HG02938 (cell line): ENCODE data around the gene IFNA5.

Source experiments
- ATAC-seq: cut with Tn5 transposase; IDR thresholded peaks from one replicate; pipeline ENCODE4 v1.9.1; 2021; ENCODE audit warnings: mild to moderate bottlenecking, moderate library complexity; ENCODE audit not compliant: unreplicated experiment

Gene IFNA5

GRCh38 chr9:21305213-21305612, at the start of gene IFNA5:
Gene IFNA5, minus strand, starts transcription at chr9:21305313. Its CDS starts 57 bp downstream, at chr9:21305256.
- ATAC-seq = no peak

GRCh38 chr9:21350787-21351186, 45.7 kb upstream of the IFNA5 start, which contains the start of gene IFNA6:
Gene IFNA6, minus strand, starts transcription at chr9:21350887. Its CDS starts 0 bp downstream, at chr9:21350887.
- ATAC-seq = no peak

DNA sequence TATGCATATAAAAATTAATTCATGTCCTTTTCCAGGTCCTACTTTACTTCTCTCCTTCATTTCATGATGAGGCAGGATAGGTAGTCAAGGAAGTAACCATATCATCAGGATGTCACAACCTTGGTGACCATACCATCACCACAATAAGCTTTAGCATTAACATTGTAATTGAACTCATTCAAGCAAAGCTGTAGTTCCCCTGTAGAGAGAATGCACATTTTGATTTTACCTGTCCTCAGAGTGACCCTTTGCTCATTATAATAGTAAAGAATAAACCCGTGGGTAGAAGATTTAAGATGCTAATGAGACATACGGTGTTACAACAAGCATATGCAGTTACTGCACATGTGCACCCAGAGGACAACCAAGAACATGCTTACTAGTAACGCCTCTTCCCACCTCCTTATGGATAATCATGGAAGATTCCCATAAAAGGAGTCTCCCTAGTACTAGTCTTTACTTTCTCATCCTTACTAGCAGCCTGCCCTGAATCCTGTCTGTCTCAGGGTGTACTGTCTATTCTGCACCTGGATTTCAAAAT, 43.4 kb upstream of the IFNA5 start:
- no peak for ATAC-seq

DNA sequence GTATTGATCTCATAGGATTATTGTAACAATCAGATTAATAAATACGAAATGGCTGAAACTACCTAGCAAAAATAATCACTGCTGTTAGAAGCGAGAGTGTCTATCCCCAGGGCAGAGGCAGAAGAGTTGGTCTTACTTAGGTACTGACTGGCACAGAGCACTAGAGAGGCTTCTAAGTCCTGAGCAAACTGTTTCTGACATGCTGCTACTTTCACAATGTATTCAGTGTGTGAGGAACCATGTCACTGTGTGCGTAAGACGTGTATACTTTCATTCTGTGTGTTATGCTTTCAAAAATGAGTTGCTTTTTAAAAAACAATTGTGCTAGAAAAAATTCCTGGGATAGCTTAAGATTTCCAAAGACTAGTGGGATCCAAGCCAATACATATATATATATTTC, 35.6 kb upstream of the IFNA5 start:
- ATAC-seq = no peak

DNA sequence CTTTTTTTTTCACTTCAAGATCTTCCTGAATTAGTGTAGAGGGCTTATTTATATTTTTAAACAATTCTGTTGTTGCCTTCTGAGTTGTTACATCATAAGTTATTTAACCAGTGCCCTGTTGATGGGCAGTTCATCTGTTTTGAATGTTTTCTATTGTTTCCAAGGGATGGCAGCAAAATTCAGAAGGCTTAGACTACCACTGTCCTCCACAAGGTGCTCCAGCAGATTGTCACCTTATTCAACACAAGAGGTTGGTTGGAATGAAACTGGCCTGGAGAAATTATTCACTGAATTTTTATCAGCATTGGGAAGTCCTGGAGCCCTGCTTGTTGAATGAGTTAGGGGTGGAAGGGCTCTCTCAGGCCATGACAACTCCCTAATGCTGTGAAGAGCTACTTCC, 31.3 kb upstream of the IFNA5 start:
- no peak for ATAC-seq

GRCh38 chr9:21334701-21335632, 29.9 kb upstream of the IFNA5 start, which contains the start of gene KLHL9:
Gene KLHL9, minus strand, starts transcription at chr9:21335404. Its CDS starts 545 bp downstream, at chr9:21334859.
- ATAC-seq = peak; percentile 85

DNA sequence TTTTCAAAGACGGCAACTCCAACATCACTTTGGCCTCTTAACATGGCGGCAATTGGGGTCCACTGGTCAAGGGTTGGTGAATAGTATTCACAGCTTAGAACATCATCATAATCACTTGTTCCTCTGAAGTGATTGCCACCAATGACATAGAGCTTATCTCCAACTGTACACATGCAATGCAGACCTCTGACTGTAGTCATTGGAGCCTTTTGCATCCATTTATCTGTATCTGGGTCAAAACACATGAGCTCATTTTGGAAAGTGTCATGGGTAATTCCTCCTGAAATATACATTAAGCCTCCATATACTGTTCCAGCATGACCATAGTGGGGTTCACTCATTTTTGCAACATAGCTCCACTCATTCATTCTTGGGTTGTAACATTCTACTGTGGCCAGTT, 28.1 kb upstream of the IFNA5 start:
- no peak for ATAC-seq

DNA sequence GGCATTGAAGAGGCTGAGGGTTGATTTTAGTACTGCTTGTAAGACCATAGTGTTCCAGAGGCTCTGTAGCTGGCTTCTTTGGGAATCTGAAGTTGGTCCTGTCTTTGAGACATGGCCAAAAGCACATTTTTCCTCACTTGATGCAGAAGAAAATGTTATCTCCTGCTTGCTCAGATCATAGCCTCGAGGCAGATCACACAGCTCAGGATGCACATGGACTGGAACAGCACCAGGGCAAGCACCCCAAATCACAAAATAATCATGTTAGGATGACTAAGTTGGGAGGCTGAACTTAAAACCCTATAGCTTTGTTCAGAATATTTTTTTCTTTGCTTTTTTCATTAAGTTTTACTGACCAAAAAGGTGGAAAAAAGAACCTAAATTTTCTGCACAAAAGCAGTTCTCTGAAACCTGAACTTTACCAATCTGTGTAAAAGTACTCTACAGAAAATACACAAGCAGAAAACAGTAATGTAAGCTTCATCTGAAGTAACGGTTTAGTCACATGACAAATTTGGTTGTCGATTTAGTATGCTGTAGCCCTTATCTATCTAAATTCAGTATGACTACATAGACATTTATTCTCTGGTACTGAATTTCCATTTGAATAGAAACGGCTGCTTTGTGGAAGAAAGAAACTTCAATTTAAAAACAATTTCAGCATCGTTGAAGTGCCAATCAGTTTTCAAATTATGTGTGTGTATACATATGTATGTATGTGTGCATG, 26.7 kb upstream of the IFNA5 start:
- ATAC-seq = no peak

GRCh38 chr9:21326526-21327139, 21.5 kb upstream of the IFNA5 start:
- peak; percentile 82 for ATAC-seq

DNA sequence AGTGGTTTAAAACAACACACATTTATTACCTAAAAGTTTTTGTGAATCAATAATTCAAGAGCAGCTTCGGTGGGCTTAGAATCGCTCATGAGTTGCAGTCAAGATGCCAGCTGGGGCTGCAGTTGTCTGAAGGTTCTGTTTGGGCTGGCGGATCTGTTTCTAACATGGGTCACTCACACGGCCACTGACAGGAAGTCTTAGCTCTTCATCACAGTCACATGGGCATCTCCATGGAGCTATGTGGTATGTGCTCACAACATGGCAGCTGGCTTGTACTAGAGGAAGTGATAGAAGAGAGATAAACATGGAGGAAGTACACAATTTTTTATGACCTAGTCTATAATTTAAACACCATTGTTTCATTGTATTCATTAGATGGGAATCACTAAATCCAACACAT, 18.9 kb upstream of the IFNA5 start:
- ATAC-seq = no peak

- no peak for ATAC-seq
Measured at GRCh38 chr9:21322911-21323461, 17.9 kb upstream of the IFNA5 start.

- no peak for ATAC-seq
Measured at GRCh38 chr9:21320465-21320864, 15.4 kb upstream of the IFNA5 start.

- peak; percentile 84 for ATAC-seq
Measured at GRCh38 chr9:21317956-21318923, 13.1 kb upstream of the IFNA5 start.

DNA sequence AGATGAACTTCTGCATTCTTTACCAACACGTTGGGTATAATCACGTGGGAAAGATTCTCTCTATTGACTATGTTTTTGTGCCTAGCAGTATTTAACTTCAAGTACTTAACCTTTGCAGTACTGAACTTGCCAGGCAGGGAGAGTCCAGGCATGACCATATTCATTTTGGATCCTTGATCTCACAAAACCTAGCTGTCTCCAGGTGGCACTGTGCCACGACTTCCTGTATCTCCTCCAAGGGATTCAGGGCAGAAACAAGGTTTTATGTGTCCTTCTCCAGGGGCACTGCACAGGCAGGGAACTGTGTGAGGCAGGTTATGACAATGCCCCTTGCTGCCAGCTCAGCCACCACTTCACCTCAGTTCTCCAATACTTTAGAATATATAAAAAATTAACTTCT, 11.7 kb upstream of the IFNA5 start:
- no peak for ATAC-seq

GRCh38 chr9:21316032-21316842, 11.1 kb upstream of the IFNA5 start:
- no peak for ATAC-seq

DNA sequence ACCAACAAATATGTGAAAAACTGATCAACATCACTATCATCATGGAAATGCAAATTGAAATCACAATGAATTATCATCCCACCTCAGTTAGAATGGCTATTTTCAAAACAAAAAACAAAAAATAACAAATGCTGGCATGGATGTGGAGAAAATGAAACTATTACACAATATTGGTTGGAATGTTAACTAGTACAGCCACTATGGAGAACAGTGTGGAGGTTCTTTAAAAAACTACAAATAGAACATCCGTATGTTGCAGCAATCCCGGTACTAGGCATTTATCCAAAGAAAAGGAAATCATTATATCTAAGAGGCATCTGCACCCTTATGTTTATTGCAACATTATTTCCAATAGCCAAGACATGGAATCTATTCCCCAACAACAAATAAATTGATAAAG, 9.0 kb upstream of the IFNA5 start:
- no peak for ATAC-seq

- ATAC-seq = no peak
Measured at GRCh38 chr9:21311889-21312288, 6.8 kb upstream of the IFNA5 start.

DNA sequence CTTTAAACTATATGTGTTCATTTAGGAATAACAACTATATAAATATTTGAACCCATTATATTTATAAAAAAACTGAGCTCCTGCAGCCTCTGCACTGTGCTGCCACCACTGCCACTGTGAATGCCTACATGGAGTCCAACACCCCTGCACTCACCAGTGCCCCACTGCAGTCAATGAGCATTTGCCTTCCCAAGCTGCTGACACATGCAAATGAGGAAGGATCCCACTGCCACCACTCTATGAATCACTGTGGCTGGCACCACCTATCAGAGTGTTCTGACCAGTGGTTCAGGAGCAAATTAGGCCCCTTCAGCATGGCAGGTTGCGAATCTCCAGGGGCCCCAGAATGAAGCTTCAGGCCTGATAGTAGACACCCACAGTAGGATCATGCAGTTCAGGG, 9.1 kb downstream of the IFNA5 start:
- no peak for ATAC-seq
